B cell (primary cell): Measurements from ENCODE around the gene APMAP. TPM values are rescaled to one million over a fixed set of nuclear protein-coding genes. Genes with fewer than 3 reads are reported as not detected.

Experiments
- ATAC-seq: fragments of 200-7000 bp; cut with Tn5 transposase; one replicate; pipeline ENCODE4 v1.10.0; 2021; ENCODE audit warnings: low read depth, mild to moderate bottlenecking, moderate number of reproducible peaks, moderate library complexity
- CTCF ChIA-PET: fragments of 350-600 bp; sonication (Branson Sonifier 250); formaldehyde crosslinking; loops from one replicate; lab custom pipeline; 2021; ENCODE audit warnings: antibody characterized with exemption, inconsistent platforms; lab: Charles Lee
- POLR2A ChIA-PET: fragments of 350-600 bp; sonication (Branson Sonifier 250); formaldehyde crosslinking; loops from one replicate; lab custom pipeline; 2021; ENCODE audit warnings: antibody characterized with exemption; lab: Charles Lee
- DNase-seq: peaks from one replicate; pipeline ENCODE4 v3.0.0; 2013
- H2AFZ ChIP-seq: 2 replicates; pipeline ENCODE4 v1.6.1; 2012; ENCODE audit warnings: mild to moderate bottlenecking, low read depth, low read length; ENCODE audit not compliant: insufficient read depth, poor library complexity, severe bottlenecking
- H3K27ac ChIP-seq, 2 donors: 1 replicate in 1 of 2; 2 replicates in 1 of 2; pipeline ENCODE4 v1.5.1; 2012 to 2013; ENCODE audit warnings: low read length in 2 of 2, mild to moderate bottlenecking in 2 of 2, moderate library complexity in 1 of 2
- H3K27me3 ChIP-seq, 4 experiments: fragments of 200-600 bp in 1 of 4; sonication (generic) in 1 of 4; replicated peaks in 1 of 4; 1 replicate in 2 of 4; 2 replicates in 2 of 4; pipeline versions ENCODE4 v1.6.1 to v1.7.0; 2013 to 2016; ENCODE audit warnings: low read length in 3 of 4, mild to moderate bottlenecking in 2 of 4, mixed read lengths in 1 of 4, moderate library complexity in 1 of 4; ENCODE audit not compliant: insufficient read depth in 4 of 4, control insufficient read depth in 3 of 4; ENCODE audit errors: control extremely low read depth in 1 of 4
- H3K36me3 ChIP-seq, 2 experiments: replicated peaks in 1 of 2; 1 replicate in 1 of 2; 2 replicates in 1 of 2; pipeline versions ENCODE4 v1.6.1 to v1.7.1; 2013; ENCODE audit warnings: low read length in 1 of 2; ENCODE audit not compliant: insufficient read depth in 2 of 2, control insufficient read depth in 1 of 2; ENCODE audit errors: control extremely low read depth in 1 of 2, extremely low read depth in 1 of 2
- H3K4me1 ChIP-seq, 2 donors: fragments of 200-600 bp in 1 of 2; sonication (generic) in 1 of 2; 1 replicate in 1 of 2; 2 replicates in 1 of 2; pipeline versions ENCODE4 v1.5.1 to v1.6.1; 2013 to 2017; ENCODE audit warnings: low read length in 2 of 2; ENCODE audit not compliant: control insufficient read depth in 2 of 2, insufficient read depth in 2 of 2
- H3K4me2 ChIP-seq: replicated peaks from 2 replicates; pipeline ENCODE3; 2012; ENCODE audit warnings: mild to moderate bottlenecking, low read depth, low read length; ENCODE audit not compliant: poor library complexity, severe bottlenecking
- H3K4me3 ChIP-seq, 5 experiments: fragments of 200-600 bp in 1 of 5; sonication (generic) in 1 of 5; 1 replicate in 3 of 5; 2 replicates in 2 of 5; pipeline versions ENCODE4 v1.5.1 to v1.7.0; 2011 to 2016; ENCODE audit warnings: low read length in 4 of 5, mild to moderate bottlenecking in 4 of 5, low read depth in 2 of 5, control low read depth in 1 of 5, moderate library complexity in 1 of 5; ENCODE audit not compliant: insufficient read depth in 1 of 5; ENCODE audit errors: control extremely low read depth in 1 of 5, extremely low read depth in 1 of 5
- H3K79me2 ChIP-seq: fragments of 200-600 bp; sonication (generic); one replicate; pipeline ENCODE4 v1.6.0; 2016; ENCODE audit warnings: low read length; ENCODE audit not compliant: control insufficient read depth, insufficient read depth
- H3K9ac ChIP-seq: fragments of 200-600 bp; sonication (generic); 2 replicates; pipeline ENCODE4 v1.6.1; 2017; ENCODE audit warnings: mild to moderate bottlenecking, low read length, moderate library complexity
- H3K9me3 ChIP-seq, 3 donors: one replicate each; pipeline versions ENCODE4 v1.6.1 to v1.7.1; 2013; ENCODE audit warnings: low read length in 2 of 3; ENCODE audit not compliant: control insufficient read depth in 2 of 3, insufficient read depth in 1 of 3; ENCODE audit errors: control extremely low read depth in 1 of 3
- H4K20me1 ChIP-seq: 2 replicates; pipeline ENCODE4 v1.6.0; 2012; ENCODE audit warnings: mild to moderate bottlenecking, low read length; ENCODE audit not compliant: insufficient read depth, control insufficient read depth, poor library complexity, severe bottlenecking
- H3K27ac Mint-ChIP-seq: one replicate; pipeline ENCODE4 v1.8.0; 2021; ENCODE audit warnings: mixed read lengths
- H3K27me3 Mint-ChIP-seq: one replicate; pipeline ENCODE4 v1.8.0; 2021; ENCODE audit warnings: mixed read lengths
- H3K4me1 Mint-ChIP-seq: one replicate; pipeline ENCODE4 v1.8.0; 2021; ENCODE audit warnings: mixed read lengths
- H3K4me3 Mint-ChIP-seq: one replicate; pipeline ENCODE4 v1.8.0; 2021; ENCODE audit warnings: mixed read lengths
- H3K9me3 Mint-ChIP-seq: one replicate; pipeline ENCODE4 v1.8.0; 2022; ENCODE audit warnings: mixed read lengths; ENCODE audit not compliant: insufficient read depth
- EZH2 ChIP-seq: IDR thresholded peaks from 2 replicates; pipeline ENCODE4 v1.6.1; 2012; ENCODE audit warnings: borderline replicate concordance, low read depth, mild to moderate bottlenecking, moderate library complexity, low read length; ENCODE audit not compliant: insufficient read depth, poor library complexity, severe bottlenecking
- WGBS: methylation state at CpG from one replicate; pipeline ENCODE4 v1.1.5; 2013; ENCODE audit warnings: missing lambda C conversion rate; ENCODE audit not compliant: insufficient coverage; 5-methylcytosine and 5-hydroxymethylcytosine counted together
- intact Hi-C: fragments of 100-400 bp; cut with micrococcal nuclease; formaldehyde crosslinking; loops from one replicate; pipeline ENCODE4 v1.10.0; 2022
- polyA plus RNA-seq: library from polyadenylated mRNA; depleted of rRNA; stranded (reverse); fragments of >200 nt; gene quantifications from 2 replicates; pipeline ENCODE4 v1.2.3, GENCODE V29; 2012
- total RNA-seq, 2 donors: library from RNA; stranded (reverse); fragments of 120-200 nt in 1 of 2; gene quantifications; 1 replicate in 1 of 2; 2 replicates in 1 of 2; pipeline versions ENCODE4 v1.2.3 to v1.2.4, GENCODE V29; 2013 to 2022
- TF ChIP-seq, protein P1 (sequence below): fragments of 200-600 bp; IDR thresholded peaks from one replicate; pipeline ENCODE4 v1.8.0; 2022; ENCODE audit warnings: antibody characterized with exemption, mild to moderate bottlenecking

Gene APMAP
- total and polyA plus RNA-seq, 2 donors (not counting 1 experiment from before 2014, with no cell fraction given) = 9.1 to 28.0 TPM

DNA sequence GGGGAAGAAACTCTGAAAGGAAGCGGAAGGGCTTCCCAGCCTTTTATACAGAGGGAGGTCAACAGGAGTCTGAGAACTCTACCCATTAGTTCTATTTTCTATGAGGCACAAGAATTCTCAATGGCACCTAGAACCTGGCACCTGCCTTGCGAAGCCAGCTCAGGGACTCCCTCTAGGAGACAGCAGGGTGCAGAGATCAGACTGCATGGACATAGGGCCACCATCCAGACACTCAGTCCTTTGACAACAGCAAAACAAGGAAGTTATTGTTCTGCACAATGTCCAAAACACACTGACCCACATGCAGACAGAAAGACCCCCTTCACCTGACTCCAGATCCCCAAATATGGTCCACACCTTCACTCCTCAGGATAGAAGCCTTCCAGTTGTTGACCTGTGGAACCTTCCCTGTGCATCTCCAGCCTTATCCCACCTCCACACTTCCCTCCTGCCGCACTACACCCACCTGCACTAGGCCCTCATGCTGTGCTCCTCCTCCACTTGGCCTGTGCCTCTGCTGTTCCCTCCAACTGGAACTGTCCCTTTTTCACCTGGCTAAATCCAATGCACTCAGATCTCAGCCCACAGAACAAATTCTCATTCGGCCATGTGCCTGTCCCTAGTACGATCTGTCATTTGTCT, 37.6 kb upstream of the APMAP start:
- intact Hi-C loops = no loop called here
- TF ChIP-seq EZH2 = no peak
- TF ChIP-seq, protein P1, sequence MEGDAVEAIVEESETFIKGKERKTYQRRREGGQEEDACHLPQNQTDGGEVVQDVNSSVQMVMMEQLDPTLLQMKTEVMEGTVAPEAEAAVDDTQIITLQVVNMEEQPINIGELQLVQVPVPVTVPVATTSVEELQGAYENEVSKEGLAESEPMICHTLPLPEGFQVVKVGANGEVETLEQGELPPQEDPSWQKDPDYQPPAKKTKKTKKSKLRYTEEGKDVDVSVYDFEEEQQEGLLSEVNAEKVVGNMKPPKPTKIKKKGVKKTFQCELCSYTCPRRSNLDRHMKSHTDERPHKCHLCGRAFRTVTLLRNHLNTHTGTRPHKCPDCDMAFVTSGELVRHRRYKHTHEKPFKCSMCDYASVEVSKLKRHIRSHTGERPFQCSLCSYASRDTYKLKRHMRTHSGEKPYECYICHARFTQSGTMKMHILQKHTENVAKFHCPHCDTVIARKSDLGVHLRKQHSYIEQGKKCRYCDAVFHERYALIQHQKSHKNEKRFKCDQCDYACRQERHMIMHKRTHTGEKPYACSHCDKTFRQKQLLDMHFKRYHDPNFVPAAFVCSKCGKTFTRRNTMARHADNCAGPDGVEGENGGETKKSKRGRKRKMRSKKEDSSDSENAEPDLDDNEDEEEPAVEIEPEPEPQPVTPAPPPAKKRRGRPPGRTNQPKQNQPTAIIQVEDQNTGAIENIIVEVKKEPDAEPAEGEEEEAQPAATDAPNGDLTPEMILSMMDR = no peak
- H3K9ac ChIP-seq = no peak overlapping the region
- CTCF ChIA-PET = no interaction called here
- no peak overlapping the region for H3K4me2 ChIP-seq
- Mint-ChIP-seq H3K4me1 (peaks cover 26% of the 10 kb centered on the region), H3K27ac (no peak overlapping the region), H3K9me3 (no peaks in the 10 kb centered on the region), H3K27me3 (no peaks in the 10 kb centered on the region), H3K4me3 (no peak overlapping the region)
- H4K20me1 ChIP-seq = peaks cover 76% of the 10 kb centered on the region
- H3K4me3 ChIP-seq = no peak overlapping the region
- ATAC-seq (no peak), DNase-seq (no peak)
- H3K9me3 ChIP-seq = no peaks in the 10 kb centered on the region
- H3K27me3 ChIP-seq = no peaks in the 10 kb centered on the region
- POLR2A ChIA-PET = no interaction called here
- no peak overlapping the region for H3K27ac ChIP-seq
- peaks cover 97% of the 10 kb centered on the region for H3K79me2 ChIP-seq
- WGBS = 98% methylated on average over 4 of the region's 5 CpGs
- no peak overlapping the region for H2AFZ ChIP-seq
- peaks cover 0 to 68% of the 10 kb centered on the region in 2 experiments for H3K36me3 ChIP-seq
- peaks cover 2 to 6% of the 10 kb centered on the region in 2 donors for H3K4me1 ChIP-seq

DNA sequence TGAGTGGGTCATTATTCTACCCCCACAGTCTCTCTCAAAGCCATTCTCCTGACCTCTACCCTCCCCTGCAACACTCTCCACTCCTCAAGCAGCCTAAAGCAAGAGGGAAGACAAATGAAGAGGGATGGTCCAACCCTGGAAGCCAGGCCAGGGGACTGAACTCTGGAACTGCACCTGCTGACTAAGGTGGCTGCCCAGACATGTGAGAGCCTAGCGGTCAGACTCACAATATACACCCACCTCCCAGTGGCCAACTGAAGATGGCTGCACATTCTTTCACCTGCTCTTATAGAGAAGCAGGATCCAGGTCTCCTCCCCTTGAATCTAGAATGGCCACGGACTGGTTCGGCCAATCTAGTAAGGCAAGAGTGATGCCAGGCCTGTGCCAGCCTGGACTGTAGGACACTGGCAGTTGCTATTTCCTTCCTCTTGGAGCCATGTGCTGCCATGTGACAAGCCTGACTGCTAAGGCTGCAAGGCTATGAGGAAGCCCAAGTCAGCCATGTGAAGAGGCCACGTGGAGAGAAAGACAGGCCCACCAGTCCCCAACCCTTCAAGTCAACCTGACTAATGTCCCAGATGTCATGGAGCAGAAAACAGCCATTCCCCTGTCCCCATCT, 33.5 kb upstream of the APMAP start:
- H3K9me3 ChIP-seq = no peaks in the 10 kb centered on the region
- ATAC-seq = no peak
- H3K9ac ChIP-seq = no peak overlapping the region
- Mint-ChIP-seq H3K27ac (peak overlapping the region; percentile 7), H3K4me3 (no peak overlapping the region), H3K9me3 (no peaks in the 10 kb centered on the region), H3K4me1 (peaks cover 20% of the 10 kb centered on the region), H3K27me3 (no peaks in the 10 kb centered on the region)
- peaks cover 0 to 5% of the 10 kb centered on the region in 2 donors for H3K4me1 ChIP-seq
- H3K27ac ChIP-seq = no peak overlapping the region
- H3K4me3 ChIP-seq = no peak overlapping the region
- no peak for TF ChIP-seq EZH2
- TF ChIP-seq, protein P1 = no peak
- POLR2A ChIA-PET = no interaction called here
- CTCF ChIA-PET = interaction anchor here (1.4 kb wide), 1 partner anchor 12 kb away, joined by 3 read pairs; no protein-coding TSS in a partner anchor
- H3K4me2 ChIP-seq = no peak overlapping the region
- intact Hi-C loops = no loop called here
- 86% methylated on average over 4 of the region's 4 CpGs for WGBS
- H3K36me3 ChIP-seq = peaks cover 0 to 80% of the 10 kb centered on the region in 2 experiments
- H2AFZ ChIP-seq = no peak overlapping the region
- H4K20me1 ChIP-seq = peaks cover 84% of the 10 kb centered on the region
- H3K79me2 ChIP-seq = peaks cover 92% of the 10 kb centered on the region
- no peak for DNase-seq
- no peaks in the 10 kb centered on the region for H3K27me3 ChIP-seq
